Measurements from ENCODE around the gene WDR90.

- no peak for TF ChIP-seq ZNF768 (tag by site-specific recombination; IDR thresholded peaks at IDR 0.05)
- no peak for TF ChIP-seq ZNF580 (tag by site-specific recombination; IDR thresholded peaks at IDR 0.05)
- no peak for TF ChIP-seq YY1 (tag by site-specific recombination; IDR thresholded peaks at IDR 0.05)
- no peak for TF ChIP-seq ZSCAN4 (tag by site-specific recombination; IDR thresholded peaks at IDR 0.05)
- no peak for TF ChIP-seq PBX3 (CRISPR knock-in tag; IDR thresholded peaks at IDR 0.05)
- no peak for TF ChIP-seq ZNF423 (tag by site-specific recombination; IDR thresholded peaks at IDR 0.05)
- TF ChIP-seq KLF16 (tag by site-specific recombination; IDR thresholded peaks at IDR 0.05), result no peak
- TF ChIP-seq ZFP69B (tag by site-specific recombination; IDR thresholded peaks at IDR 0.05), result no peak
- no peak for TF ChIP-seq CTCF (tag by site-specific recombination; IDR thresholded peaks at IDR 0.05)
- TF ChIP-seq ZNF10 (tag by site-specific recombination; IDR thresholded peaks at IDR 0.05), result no peak
- no peak for TF ChIP-seq ZNF658 (tag by site-specific recombination; IDR thresholded peaks at IDR 0.05)
Observed at GRCh38 chr16:672371-672770, 23.2 kb downstream of the WDR90 start.

All from HEK293 (cell line).